Activated naive CD4-positive, alpha-beta T cell treated with anti-CD3 and anti-CD28 coated beads, Interleukin-2, amount 50 U/mL, for 16 hours (primary cell): ENCODE measurements around the gene DLGAP1.

Experiments
- DNase-seq: peaks from one replicate; pipeline ENCODE4 v3.0.0-alpha.2; 2020

The DLGAP1 gene

GRCh38 chr18:3554811-3555427, 900.2 kb downstream of the DLGAP1 start:
- DNase-seq, result no peak

GRCh38 chr18:3554091-3554601, 901.0 kb downstream of the DLGAP1 start:
- DNase-seq, result no peak

DNA sequence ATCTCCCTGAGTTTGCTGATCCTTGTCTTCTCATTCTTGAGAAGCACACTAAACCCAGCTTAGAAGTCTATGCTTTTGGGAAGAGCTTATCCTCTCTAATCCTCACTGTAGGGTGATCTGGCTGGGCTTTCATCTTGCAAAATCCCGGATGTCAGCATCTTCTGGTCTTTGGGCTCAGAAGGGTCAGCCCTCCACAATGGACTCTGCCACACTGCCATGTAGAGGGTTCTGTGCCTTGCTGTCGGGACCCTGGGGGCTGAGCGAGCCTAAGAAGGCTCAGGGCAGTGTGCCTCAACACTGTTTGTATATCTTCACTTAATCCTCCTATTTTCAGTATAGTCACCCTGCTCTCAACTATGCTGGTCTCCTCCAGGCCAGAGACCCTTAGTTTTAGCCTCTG, 902.8 kb downstream of the DLGAP1 start:
- DNase-seq, result no peak

- no peak for DNase-seq
Measured at GRCh38 chr18:3547891-3548615, 907.1 kb downstream of the DLGAP1 start.

DNA sequence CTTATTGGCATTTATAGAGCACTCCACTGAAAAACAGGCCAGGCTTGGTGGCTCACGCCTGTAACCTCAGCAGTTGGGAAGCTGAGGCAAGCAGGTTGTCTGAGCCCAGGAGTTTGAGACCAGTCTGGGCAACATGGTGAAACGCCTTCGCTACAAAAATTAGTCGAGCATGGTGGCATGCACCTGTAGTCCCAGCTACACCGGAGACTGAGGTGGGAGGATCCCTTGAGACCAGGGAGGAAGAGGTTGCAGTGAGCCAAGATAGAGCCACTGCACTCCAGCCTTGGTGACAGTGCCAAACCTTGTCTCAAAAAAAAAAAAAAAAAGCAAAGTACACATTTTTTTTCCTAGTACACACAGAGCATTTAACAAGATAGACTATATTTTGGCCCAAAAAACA, 909.0 kb downstream of the DLGAP1 start:
- DNase-seq, result no peak

DNA sequence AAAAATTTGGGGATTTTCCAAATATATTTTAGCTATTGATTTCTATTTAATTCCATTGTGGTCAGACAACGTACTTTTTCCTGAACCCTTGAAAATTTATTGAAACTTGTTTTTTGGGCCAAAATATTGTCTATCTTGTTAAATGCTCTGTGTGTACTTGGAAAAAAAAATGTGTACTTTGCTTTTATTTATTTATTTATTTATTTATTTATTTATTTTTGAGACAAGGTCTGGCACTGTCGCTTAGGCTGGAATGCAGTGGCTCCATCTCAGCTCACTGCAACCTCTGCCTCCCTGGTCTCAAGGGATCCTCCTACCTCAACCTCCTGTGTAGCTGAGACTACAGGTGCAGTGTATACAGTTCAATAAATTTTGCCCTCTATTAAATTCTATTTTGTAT, 910.6 kb downstream of the DLGAP1 start:
- no peak for DNase-seq

DNA sequence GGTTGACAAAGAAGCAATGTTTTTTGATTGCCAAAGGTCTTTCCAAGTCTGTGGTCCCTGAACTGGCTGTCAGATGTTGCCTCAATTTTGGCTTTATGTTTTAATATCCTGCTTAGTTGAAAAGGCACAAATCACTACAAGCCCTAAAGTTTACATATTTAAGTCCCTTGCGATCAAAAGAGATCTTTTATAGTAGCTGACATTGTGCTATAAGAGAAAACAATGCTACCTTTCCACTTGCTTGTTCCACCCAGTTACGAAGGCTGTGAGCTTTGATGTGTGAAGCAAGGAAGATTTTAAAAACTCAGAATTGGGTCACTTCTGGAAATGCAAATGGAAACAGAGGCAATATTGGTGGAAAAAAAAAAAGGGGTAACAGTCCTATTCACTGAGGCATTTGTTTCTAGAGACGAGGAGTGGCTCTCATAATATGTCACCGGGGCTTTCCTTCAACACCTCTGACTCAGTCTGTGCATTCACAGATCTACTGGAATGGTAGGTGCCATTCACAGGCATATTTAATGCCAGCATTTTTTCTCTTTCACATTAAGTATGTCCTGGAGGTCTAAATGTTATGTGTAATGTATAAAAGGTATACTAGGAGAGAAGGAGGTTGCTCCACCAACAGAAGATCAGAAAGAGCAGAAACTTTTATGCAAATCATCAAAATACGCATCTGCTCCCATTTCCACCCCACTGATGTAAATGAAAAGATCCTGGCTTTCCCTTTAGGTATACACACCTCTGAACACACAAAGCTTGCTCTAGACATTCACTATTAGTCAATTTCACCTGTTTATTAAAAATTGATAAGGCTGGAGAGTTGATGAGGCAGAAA, 913.3 kb downstream of the DLGAP1 start:
- DNase-seq, result no peak

DNA sequence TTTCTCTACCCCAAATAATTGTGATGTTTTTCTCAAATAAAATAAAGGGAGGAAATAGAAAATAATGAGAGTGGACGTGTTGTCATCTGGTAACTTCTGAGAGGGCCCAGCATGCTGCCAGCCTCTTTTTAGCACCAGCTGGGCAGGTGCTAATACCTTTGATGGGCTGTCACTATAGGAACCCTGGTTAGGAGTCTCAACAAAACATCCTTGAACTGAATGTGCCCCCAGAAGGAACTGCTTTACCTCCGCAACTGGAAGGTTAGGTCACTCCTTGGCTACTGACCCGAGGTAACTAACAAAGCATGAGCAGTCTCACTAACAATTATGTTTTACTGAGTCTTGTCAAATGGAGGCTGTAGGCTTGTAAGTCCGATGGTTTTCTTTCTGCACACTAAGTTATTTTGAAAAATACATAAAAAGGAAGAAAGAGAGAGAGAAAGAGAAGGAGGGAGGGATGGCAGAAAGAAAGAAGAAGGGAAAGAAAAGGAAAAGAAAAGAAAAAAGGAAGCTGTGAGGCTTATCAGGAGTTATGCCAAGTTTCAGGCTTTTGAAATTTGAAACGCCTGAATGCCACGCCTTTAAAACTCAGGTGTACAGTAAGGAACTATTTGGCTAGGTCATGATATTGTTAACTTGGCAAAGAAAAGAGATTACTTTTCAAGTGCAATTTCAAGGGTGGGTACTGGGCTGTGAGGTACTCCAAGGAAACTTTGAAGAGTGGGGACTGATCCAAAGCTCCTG, 914.1 kb downstream of the DLGAP1 start:
- DNase-seq, result no peak

GRCh38 chr18:3538954-3539617, 916.0 kb downstream of the DLGAP1 start:
- DNase-seq, result no peak

DNA sequence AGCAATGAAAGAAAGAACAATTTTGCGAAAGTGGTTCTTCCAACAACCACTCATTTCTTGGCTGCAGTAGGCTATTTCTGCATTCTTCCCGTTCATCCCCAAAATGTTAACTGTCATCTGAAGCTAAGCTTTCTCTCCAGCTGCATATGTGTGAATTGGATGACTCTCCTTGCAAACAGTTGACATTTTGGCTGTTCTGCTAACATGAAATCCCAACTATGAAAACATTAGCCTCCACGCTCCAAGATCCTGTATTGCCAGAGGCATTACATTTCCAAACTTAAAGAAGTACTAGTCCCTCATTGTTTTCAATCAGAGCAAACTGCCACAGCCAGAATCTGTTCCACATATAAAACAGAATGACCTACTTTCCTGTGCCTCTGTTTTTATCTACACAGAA, 916.7 kb downstream of the DLGAP1 start:
- DNase-seq, result no peak

GRCh38 chr18:3530807-3531206, 924.3 kb downstream of the DLGAP1 start:
- no peak for DNase-seq

- DNase-seq, result no peak
Measured at GRCh38 chr18:3529601-3530000, 925.5 kb downstream of the DLGAP1 start.

GRCh38 chr18:3529077-3529476, 926.0 kb downstream of the DLGAP1 start:
- no peak for DNase-seq

DNA sequence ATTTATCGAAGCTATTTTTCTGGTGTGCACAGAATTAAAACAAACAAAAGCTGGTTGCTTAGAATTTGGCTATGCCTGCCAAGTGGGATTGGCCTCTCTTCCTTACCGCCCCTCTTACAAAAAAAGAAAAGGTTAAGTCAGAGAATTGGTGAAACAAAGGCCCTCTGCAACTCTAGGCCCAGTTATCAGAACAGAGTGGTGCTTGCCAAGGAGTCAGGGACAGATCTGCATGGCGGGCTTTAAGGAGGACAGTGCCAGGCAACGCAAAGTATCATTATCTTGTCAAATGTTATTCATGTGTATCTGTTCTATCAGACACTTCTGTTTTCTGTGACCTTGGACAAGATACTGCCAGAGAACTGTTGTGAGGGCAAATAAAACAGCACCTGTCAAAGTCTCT, 926.9 kb downstream of the DLGAP1 start:
- no peak for DNase-seq

DNA sequence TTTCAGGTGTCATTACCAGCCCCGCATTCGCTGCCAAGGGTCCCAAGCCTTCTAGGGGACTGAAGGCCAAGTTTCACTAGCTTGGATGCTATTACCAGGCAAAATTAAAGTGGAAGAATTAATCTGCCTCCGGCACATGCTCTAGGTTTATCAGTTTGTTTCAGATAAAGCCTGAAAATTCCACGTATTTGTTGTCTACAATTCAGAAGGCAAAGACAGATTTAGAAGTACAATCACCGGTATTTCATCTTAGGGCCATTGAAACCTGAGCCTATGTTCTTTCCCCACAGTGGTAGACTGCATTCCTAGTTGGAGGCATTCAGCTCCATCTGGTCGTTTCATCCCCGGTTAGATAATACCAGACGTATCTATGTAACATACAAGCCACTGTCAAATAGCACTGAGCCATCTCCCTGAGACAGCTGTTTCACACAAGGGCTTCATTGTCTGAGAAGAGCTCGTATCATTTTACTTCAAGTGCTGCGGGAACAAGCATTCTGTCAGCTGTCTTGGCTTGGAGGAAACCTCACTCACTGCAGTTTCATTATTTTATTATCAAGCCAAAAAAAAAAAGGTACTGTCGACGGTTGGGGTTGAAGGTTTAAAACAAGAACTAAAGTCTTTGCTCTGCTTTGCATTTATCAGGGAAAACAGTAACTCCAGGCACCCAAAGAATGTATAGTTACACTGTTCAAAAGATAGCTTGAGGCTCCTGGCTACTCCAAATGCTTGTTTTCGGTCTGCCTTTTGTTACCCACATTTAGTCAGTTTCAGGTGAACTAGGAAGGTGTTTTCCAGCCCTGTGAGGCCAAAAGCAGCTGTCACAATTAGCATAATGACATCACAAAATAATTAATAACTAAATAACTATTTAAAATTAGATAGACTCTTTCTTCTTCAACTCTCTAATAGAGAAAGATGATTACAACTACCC, 928.4 kb downstream of the DLGAP1 start:
- DNase-seq, result no peak

- DNase-seq, result no peak
Measured at GRCh38 chr18:3525870-3526420, 929.2 kb downstream of the DLGAP1 start.

- no peak for DNase-seq
Measured at GRCh38 chr18:3524706-3525105, 930.4 kb downstream of the DLGAP1 start.

DNA sequence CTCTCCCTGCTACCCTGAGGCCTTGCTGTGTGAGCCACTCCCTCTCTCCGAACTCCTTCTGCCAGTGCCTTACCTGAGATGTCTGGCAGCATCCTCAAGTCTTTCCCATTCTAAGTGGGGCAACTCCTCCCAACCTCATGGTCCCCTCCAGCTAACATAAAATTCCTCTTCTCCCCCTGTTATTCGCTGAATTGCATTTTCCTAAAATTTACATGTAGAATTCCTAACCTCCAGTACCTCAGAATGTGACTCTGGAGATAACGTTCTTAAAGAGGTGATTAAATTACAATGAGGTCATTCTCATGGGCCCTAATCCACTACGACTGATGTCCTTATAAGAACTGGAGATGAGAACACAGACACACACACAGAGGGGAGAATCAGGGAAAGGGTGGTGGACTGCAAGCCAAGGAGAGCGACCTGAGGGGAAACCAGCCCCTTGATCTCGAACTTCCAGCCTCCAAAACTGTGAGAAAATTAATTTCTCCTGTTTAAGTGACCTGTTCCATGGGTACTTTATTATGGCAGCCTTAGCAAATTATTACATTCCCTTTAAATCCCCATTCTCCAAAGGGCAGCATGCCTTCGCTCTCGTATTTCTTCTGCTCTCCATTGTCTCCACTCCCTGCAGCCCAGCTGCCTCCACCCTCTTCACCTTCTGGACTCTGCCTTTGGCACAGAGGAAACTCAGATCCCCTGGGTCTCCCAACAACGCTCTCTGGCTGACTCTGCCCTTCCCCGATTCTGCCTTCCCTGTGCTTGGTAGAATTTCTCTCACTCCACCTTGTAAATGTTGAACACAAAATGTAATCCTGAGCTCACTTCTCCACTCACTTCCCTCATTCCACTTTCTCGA, 934.6 kb downstream of the DLGAP1 start:
- DNase-seq, result no peak

GRCh38 chr18:3514312-3515216, 940.5 kb downstream of the DLGAP1 start:
- no peak for DNase-seq
